CD4-positive, alpha-beta T cell treated with Interleukin-17A for 1 hour (primary cell): ENCODE measurements around the gene DYSF.

Source experiments
- DNase-seq: peaks from one replicate; pipeline ENCODE4 v3.0.0-alpha.2; 2020

Gene DYSF

DNA sequence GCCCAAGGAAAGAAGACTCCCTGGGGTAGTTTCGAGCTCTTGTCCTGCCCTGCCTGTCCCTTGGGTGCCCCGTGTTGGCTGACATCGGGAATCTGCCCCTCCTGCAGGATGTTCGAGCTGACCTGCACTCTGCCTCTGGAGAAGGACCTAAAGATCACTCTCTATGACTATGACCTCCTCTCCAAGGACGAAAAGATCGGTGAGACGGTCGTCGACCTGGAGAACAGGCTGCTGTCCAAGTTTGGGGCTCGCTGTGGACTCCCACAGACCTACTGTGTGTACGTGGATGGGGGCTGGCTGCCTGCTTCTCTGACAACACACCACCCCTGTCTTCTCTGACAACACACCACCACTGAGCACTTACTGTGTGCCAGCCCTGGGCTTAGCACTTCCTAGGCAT, 210.8 kb downstream of the DYSF start:
- no peak for DNase-seq

DNA sequence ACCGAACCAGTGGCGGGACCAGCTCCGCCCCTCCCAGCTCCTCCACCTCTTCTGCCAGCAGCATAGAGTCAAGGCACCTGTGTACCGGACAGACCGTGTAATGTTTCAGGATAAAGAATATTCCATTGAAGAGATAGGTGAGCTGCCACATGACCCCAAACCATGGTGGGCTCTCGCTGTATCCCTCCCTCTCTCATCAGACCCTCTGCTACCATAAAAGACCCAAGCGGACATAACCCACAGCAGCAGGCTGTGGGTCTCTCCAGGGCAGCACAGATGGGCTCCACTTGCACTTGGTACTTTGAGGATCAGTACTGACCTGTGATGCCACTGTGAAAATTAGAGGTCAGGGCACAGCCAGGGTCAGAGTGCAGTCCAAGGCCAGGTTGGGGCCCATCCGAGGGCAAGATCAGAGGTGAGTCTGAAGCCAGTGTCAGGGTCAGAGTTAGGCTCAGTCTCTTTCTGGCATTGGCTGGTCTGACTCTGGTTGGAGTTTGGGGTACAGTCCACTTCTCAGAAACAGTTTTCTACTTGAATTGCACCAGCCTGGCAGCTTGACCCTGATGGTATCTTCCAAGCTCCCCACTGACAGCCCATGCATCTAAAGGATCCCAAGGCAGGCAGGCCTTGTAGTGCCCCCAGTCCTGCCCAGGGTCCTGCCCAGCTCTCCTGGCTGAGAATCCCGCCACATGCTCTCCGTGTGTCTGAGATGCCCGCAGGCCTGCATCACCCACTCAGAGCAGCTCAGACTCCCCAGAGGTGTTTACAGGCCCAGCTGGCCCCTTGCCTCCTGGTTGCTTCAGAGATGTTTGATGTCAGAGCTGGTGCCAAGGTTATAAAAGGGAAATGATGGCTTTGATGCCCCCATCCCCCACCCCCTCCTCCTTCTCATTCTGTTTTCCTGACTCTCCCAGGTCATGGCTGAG, 212.1 kb downstream of the DYSF start:
- DNase-seq, result no peak

DNA sequence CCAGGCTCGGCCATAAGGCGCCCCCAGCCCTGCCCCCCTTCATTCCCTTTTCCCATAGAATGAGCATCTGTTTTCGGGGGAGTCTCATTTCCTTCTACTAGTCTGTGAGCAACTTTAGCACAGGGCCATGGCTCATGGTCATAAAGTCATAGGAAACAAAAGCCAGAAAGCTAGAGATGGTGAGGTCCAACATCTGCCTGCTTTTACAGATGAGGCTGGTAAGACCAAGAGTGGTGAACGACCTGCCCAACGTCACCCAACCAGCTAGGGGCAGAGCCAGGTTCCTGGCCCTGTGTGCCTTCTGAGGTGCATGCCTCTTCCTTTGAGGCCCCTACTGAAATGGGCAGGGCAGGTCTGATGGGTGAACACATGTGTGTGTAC, 212.7 kb downstream of the DYSF start:
- no peak for DNase-seq

DNA sequence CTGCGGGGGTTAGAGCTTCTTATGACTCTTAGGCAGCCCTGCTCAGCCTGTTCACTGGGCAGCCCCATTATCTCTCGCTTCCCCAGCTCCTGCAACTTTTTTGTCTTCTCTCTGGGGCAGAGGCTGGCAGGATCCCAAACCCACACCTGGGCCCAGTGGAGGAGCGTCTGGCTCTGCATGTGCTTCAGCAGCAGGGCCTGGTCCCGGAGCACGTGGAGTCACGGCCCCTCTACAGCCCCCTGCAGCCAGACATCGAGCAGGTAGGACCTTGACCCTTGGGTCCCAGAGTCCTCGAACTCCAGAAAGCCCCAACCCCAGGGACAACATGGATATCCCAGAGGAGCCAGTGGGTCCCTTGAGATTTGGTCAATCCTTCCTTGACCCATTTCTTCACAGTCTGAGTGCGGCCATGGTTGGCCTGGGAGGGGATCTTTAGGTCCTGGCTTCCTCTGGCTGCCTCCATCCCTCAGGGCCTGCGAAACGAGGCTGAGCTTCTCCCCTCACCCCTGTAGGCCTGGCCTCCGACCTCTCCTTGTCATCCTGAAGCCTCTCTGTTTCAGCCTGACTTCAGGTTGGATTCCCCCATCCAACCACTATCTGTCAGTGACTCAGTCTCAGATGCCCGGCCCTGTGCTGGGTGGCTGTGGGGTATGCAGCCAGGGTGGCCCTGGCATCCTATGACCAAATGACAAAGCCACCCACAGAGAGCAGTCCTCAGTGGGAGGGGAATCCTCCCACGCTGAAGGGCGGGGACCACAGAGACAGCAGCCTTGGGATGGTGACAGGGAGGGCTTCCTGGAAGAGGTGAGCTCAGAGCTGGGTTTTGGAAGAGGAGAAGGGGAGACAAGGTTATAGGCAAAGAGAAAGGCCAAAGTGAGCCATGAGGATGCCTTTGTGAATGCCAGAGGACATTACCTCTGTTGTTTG, 214.2 kb downstream of the DYSF start:
- no peak for DNase-seq

DNA sequence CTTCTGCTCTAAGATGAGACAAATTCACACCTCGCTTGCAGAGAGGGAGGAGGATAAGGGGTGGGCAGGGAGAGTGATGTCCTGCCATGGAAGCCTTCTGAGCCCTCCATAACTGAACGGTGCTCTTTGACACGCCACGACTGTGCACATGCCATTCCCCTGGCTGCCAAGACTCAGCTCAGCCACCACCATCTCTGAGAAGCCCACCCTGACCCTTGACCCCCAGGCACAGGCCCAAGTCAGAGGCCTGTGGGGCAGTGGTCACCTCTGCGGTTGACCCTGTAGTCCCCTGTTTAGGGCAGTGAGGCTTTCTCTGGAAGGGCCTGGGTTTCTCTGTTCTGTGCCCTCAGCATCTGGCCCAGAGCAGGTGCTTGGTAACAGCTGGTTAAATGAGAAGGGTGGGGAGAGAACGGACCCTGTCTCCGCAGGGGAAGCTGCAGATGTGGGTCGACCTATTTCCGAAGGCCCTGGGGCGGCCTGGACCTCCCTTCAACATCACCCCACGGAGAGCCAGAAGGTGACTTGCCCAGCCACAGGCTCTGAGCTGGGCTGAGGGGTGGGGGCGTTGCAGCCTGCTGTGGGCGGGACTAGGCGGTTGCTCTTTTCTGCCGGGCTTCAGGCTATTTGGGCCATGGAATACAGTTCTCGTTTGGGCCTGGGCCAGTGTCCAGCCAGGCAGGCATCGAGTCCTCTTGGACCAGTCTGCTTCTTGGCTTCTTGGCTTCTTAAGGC, 215.1 kb downstream of the DYSF start:
- DNase-seq, result no peak

DNA sequence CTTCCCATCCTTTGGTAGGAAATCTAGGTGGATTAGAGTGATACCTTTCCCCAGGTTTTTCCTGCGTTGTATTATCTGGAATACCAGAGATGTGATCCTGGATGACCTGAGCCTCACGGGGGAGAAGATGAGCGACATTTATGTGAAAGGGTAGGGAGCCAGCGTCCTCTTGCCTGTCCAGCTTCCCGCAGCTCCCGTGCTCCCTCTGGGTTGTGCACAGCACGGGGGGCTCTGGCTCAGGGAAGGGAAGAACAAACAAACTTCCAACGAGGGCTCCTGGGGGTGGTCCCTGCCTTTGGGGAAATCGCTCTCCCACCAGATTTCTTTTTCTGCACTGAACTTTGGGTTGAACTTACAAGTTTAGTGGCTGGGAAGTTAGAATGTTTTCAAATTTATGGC, 215.7 kb downstream of the DYSF start:
- DNase-seq, result no peak

DNA sequence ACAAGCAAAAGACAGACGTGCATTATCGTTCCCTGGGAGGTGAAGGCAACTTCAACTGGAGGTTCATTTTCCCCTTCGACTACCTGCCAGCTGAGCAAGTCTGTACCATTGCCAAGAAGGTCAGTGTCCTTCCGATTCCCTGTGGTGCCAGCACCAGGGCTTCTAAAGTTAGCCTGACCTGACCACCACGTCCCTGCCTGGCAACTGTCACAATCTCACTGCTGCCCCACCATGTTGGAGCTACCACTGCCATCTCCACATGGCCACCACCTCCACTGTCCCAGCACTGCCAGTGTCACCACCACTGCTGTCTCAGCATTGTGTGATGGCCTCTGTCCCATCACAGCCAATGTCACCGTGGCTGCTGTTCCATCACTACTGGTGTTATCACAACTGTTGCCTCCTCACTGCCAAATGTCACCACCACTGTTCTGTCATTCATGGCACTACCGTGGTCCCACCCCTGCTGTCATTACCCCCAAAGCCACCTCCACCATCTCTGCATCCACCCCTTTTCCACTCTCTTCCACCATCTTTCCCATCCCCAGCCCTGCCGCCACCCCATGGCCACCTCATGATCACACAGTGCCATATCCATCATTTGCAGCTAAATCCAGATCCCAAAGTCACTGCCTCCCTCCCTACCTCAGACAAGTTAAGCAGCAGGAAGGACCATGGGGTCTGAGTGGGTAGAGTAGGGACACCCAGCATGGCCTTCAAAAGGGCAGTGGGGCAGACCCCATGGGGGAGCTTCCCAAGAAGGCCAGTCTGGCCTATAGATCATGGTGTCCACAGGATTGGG, 216.5 kb downstream of the DYSF start:
- no peak for DNase-seq

DNA sequence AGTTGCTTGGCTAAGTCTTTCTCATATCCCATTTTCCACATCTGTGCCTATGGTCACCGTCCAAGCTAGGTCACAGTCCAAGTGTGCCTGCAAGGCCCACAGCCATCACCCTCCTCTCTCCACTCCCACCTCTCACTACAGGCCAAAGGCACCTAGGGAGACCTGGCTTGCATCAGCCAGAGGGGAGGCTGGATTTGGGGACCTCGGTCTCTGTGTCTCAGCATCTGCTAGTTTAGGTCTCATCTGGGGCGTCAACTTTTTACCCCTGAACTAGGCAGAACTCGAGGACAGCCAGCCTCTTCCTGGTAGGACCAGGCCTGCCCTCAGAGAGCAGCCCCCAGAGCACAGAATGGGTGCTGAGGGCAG, 217.1 kb downstream of the DYSF start:
- DNase-seq, result no peak

DNA sequence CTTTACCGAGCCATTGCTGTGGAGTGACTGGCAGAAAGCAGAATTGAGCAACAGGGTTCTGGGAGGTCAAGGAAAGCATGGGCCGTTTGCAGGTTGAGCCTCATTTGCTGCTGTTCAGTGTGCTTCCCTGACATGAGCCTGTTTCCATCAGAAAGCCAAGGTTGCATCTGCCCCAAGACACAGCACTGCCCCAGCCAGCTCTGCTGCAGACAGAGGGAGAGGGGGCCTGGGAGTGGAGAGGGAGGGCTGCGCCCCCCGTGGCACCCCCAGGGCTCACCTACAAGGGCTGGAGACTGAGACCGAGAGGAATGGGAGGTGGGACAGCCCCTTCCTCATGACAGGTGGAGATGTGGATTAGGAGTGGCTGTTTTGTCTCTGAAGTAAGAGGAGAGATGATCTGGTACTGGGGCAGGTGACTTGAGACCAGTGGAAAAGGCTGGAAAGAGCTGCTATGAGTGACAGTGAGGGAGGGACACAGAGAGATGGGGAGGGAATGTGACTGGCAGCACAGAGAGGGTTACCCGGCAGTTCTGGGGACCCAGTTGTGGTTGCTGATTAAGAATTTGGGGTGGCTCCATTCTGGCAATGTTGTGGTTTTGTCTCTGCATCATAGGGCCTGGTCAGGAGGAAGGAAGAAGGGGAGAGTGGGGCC, 218.0 kb downstream of the DYSF start:
- DNase-seq, result no peak

DNA sequence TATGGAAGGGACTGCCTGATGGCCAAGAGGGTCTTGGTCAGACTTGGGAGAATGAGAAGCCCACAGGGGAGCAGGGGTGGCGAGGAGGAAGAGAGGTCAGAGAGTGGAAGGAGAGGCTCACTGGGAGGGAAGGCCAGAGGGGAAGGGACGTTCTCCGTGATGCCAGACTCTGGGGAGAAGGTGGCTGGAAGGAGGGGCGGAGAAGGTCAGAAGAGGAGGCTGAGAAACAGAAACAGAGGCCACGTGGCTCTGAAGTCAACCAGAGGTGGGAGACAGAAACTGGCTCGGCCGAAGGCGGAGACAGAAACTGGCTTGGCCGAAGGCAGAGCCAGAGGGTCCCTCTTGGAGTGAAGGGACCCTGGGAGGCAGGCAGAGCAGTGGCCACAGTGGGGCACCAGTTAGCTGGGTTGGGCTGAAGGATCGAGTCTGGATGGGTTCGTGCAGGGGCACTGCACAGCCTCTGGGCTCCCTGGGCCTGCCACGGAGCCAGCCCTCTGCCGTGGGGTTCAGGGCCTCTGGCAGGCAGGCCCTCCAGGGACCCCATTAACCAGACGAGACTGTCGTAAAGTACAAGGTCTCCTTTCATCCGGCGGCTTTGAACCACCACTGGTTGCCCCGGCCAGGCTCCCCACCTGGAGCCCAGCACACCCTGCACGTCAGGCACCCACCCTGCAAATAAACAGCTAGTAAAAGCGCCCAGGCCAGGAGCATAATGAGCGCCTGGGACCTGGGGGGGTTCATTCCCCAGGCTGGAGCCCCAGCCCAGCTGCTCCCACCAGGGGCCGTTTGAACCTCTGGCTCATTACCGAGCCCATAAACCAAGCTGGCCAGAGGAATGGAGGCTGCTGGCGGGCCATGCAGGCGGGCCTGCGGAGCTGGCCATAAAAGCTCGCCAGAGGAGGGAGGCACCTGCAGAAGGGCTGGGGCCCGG, 218.8 kb downstream of the DYSF start:
- DNase-seq, result no peak

DNA sequence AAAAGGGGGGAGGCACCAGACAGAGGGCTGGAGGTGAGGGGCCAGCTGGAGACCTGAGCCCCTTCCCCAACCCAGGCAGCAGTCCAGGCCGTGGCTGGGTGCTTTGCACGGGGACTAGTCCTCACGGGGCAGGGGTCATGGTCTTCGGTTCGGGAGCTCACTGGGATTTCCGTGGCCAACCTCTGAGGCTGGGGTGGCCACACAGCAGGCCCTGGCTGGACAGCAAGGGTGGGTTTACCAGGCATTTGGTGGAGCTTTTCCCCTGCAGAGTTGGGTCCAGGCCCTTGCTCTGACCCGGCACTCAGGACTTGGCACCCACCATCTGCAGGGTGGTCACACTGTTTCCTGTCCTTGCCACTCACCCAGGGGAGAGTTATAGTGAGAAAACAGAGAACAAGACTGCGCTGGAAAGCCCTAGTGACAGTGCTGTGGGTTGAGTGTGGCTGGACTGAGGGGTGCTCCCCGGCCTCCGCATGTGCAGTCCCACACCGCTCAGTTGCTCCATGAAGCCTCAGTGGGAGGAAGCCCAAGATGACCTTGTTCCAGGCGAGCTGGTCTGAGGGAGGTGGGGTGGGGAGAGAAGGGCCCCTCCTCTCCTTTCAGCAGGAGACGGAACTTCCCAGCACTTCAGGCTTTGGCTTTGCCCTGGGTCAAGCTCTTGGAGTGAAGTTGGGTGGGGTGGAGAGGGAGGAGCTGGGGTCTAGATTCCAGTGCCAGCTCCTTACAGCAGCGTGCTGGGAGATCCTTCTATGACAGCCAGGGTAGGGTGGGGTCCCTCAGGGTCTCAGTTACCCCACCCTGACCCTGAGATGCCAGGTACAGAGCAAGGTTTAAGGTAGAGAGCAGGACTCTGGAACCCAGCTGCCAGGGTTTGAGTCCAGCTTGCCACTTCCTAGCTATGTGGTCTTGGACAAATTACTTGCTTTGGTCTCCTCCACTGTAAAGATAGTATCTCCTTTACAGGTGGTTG, 219.8 kb downstream of the DYSF start:
- no peak for DNase-seq

DNA sequence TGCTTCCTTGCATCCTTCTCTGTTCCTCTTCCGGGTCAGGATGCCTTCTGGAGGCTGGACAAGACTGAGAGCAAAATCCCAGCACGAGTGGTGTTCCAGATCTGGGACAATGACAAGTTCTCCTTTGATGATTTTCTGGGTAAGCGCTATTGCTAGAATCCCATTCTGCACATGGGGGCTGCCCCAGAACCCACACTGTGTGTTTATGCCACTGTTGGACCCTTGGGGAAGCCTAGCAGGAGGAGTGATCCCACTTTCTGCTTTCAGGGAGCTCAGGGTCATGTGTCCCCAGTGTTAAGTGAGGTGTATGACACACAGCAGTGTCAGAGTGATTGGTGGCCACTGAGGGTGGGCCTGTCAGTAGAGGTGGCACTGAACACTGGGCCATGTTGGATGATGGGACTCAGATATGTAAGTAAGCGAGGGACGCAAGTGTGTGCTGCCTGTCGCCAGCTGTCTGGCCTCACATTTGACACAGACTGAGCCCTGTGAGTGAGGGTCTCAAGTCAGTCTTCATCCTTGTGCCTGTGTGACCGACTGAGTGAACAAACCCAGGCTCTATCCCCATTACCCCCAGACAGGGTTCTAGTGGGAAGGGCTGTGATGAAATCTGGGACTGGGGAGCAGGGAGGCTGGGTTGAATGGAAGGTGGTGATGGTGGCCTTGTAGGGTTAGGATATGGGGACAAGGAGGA, 220.9 kb downstream of the DYSF start:
- no peak for DNase-seq

DNA sequence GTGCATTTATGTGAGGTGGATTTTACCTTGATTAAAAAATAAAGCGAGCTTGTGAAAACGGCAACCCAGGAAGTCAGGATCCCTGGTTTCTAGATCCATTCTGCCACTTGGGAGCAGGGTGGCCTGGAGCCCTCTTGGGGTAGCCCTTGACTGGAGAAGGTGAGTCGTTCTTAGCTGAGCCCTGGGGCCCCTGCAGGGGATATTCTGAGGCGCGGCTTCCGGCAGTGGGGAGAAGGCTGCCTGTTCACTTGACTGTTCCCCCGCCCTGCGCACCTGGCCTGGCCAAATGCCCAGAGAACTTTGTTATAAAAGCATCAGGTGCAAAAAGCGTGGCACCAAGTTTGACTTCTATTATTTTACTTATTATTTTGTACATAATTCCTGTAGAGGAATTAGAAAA, 221.9 kb downstream of the DYSF start:
- no peak for DNase-seq

DNA sequence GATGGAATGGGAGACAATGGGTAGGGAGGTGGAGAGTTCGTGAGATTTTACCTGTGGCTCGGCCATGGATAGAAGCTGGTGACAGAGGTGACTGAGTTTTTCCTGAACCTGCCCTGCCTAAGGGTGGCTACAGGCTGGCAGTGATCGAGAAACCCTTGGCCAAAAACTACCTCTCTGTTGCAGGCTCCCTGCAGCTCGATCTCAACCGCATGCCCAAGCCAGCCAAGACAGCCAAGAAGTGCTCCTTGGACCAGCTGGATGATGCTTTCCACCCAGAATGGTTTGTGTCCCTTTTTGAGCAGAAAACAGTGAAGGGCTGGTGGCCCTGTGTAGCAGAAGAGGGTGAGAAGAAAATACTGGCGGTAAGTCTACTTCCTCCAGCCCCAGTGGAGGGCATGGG, 225.5 kb downstream of the DYSF start:
- DNase-seq, result no peak

DNA sequence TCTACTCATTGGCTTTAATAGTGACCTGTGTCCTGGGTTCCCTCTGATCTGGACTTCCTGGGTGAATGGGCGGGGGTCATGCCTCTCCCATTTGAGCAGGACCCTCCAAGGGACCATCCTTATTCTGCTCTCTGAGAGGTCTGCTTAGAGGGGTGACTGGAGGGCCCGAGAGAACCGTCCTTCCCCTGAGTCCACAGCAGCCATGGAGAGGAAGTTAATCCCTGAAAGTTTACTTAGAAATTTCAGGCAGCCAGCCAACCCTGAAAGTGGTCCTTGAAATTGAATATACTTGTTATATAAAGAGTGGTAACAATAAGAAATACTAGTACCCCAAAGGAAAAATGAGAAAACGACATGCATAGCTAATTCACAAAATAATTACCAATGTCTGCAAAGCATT, 226.1 kb downstream of the DYSF start:
- no peak for DNase-seq

DNA sequence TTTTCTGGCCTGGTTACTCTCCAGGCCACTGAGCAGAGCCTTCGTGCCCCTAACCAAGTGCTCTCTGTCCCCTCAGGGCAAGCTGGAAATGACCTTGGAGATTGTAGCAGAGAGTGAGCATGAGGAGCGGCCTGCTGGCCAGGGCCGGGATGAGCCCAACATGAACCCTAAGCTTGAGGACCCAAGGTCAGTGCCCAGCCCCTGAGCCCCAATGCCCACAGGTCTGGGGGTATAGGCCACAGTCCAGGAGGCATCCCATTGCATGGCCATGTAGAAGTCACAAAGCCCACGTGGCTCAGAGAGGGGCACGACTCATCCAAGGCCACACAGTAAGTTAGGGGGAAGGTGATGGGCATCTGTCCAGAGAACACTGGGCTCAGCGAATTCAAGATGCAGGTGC, 227.6 kb downstream of the DYSF start:
- DNase-seq, result no peak

DNA sequence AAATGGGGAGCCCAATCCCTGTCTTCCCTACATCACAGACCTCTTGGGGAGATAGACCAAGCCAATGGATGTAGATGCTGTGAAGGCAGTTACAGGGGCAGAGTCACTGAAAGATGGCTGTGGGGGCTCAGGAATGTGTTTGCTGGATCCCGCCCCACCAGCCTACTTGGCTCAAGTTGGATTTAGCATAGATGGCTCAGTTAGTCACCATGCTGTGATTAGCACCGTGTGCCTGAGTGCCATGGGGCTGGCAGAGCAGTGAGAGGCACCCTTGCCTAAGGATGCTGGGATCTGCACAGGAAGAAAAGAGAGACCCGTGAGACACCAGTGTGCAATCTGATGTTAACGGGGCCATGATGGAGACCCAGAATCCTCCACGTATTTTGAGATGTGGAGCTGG, 228.3 kb downstream of the DYSF start:
- no peak for DNase-seq

DNA sequence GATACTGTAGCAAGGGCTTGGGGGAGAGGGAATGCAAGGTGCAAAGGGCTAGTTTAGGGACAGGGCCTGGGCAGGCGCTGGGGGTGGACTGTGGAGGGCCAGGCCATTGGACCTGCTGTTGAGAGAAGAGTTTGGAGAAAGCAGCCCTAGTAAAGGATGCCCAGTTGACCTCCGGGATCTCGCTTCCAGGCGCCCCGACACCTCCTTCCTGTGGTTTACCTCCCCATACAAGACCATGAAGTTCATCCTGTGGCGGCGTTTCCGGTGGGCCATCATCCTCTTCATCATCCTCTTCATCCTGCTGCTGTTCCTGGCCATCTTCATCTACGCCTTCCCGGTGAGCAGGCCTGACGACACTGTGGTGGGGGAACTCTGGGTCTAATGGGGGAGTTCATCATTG, 229.0 kb downstream of the DYSF start:
- DNase-seq, result no peak

DNA sequence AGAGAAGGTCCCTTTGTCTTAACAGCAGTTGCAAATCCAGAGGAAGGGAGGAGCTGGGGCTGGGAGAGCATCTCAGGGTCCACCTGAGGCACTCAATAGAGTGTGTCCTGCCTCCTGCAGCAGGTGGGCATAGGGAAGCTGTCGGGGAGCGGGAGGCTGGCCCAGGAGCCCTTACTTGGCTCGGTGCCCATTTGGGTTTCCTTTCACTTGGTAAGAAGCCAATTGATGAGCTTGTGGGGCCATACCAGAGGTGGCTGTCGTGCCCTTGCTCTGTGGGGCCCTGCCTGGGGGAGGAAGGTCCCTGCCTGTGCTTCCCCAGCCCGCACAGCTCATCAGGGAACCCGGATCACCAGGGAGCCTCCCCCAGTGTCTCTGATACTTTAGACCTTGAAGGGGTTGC, 229.7 kb downstream of the DYSF start:
- DNase-seq, result no peak
